SK-MEL-5 (cell line): ENCODE measurements around the gene TSHZ3. TPM values are rescaled to one million over a fixed set of nuclear protein-coding genes. Genes with fewer than 3 reads are reported as not detected.
A peak's percentile ranks its signal among the peaks of the same experiment; 100 is the strongest.

Source experiments
- DNase-seq: peaks from one replicate; pipeline ENCODE4 v3.0.0-alpha.2; 2016; ENCODE audit warnings: low read depth, low spot score
- in situ Hi-C: cut with HindIII; loops from 2 replicates; pipeline ENCODE4 v1.10.0; 2016; ENCODE audit warnings: low sequenced_read_pairs, high pct_unique_total_duplicates, low pct_unique_long_range_greater_than_20kb
- total RNA-seq: library from RNA; depleted of rRNA; stranded (reverse); fragments of >200 nt; shearing (Covaris generic); gene quantifications from 2 replicates; pipeline ENCODE4 v1.2.3, GENCODE V29; 2014

TSHZ3 gene
- total RNA-seq, 1 experiment from 2014 or later, result 2.5 TPM

GRCh38 chr19:31344403-31344802 lies 4.8 kb downstream of the TSHZ3 start:
- in situ Hi-C loops, result no loop called here
- no peak for DNase-seq

GRCh38 chr19:31342926-31343325 lies 6.3 kb downstream of the TSHZ3 start:
- no peak for DNase-seq
- in situ Hi-C loops, result no loop called here

GRCh38 chr19:31340042-31341025 lies 8.9 kb downstream of the TSHZ3 start:
- in situ Hi-C loops, result no loop called here
- no peak for DNase-seq

GRCh38 chr19:31339411-31339810 lies 9.8 kb downstream of the TSHZ3 start:
- no peak for DNase-seq
- in situ Hi-C loops, result no loop called here

GRCh38 chr19:31338069-31338776 lies 11.0 kb downstream of the TSHZ3 start:
- DNase-seq, result peak; percentile 70
- in situ Hi-C loops, result no loop called here

- no peak for DNase-seq
- in situ Hi-C loops, result no loop called here
Observed at GRCh38 chr19:31337008-31337914, 12.0 kb downstream of the TSHZ3 start.

- in situ Hi-C loops, result no loop called here
Observed at GRCh38 chr19:31335716-31336115, 13.5 kb downstream of the TSHZ3 start.

GRCh38 chr19:31334849-31335624 lies 14.2 kb downstream of the TSHZ3 start:
- no peak for DNase-seq
- in situ Hi-C loops, result no loop called here

More at GRCh38 chr19:31335716-31336115, 13.5 kb downstream of the TSHZ3 start:
- no peak for DNase-seq

- in situ Hi-C loops, result no loop called here
Observed at GRCh38 chr19:31334101-31334848, 15.0 kb downstream of the TSHZ3 start.

GRCh38 chr19:31332096-31332495 lies 17.1 kb downstream of the TSHZ3 start:
- in situ Hi-C loops, result no loop called here

More at GRCh38 chr19:31334101-31334848, 15.0 kb downstream of the TSHZ3 start:
- DNase-seq, result no peak

GRCh38 chr19:31331536-31331935 lies 17.7 kb downstream of the TSHZ3 start:
- DNase-seq, result no peak
- in situ Hi-C loops, result no loop called here

More at GRCh38 chr19:31332096-31332495, 17.1 kb downstream of the TSHZ3 start:
- DNase-seq, result no peak

- in situ Hi-C loops, result no loop called here
- DNase-seq, result no peak
Observed at GRCh38 chr19:31330761-31331160, 18.5 kb downstream of the TSHZ3 start.

- in situ Hi-C loops, result no loop called here
- DNase-seq, result no peak
Observed at GRCh38 chr19:31330237-31330636, 19.0 kb downstream of the TSHZ3 start.

- DNase-seq, result no peak
- in situ Hi-C loops, result no loop called here
Observed at GRCh38 chr19:31329819-31330218, 19.4 kb downstream of the TSHZ3 start.

GRCh38 chr19:31328238-31328637 lies 21.0 kb downstream of the TSHZ3 start:
- in situ Hi-C loops, result no loop called here
- no peak for DNase-seq

GRCh38 chr19:31326329-31327028 lies 22.8 kb downstream of the TSHZ3 start:
- no peak for DNase-seq
- in situ Hi-C loops, result no loop called here
